SK-MEL-5 (cell line): ENCODE results near the gene SPATA31C1. TPM values are rescaled to one million over a fixed set of nuclear protein-coding genes. Genes with fewer than 3 reads are reported as not detected.
"Not testable (repeated sequence)": the region's sequence is repeated elsewhere in the genome, so short reads cannot be mapped to it uniquely, and the experiment has no call there.

Experiments used
- DNase-seq: peaks from one replicate; pipeline ENCODE4 v3.0.0-alpha.2; 2016; ENCODE audit warnings: low read depth, low spot score
- in situ Hi-C: cut with HindIII; loops from 2 replicates; pipeline ENCODE4 v1.10.0; 2016; ENCODE audit warnings: low sequenced_read_pairs, high pct_unique_total_duplicates, low pct_unique_long_range_greater_than_20kb
- polyA plus RNA-seq, 2 experiments: library from polyadenylated mRNA; depleted of rRNA; stranded (reverse); fragments of >200 nt; gene quantifications; 2 replicates each; pipeline ENCODE4 v1.2.3, GENCODE V29; 2015
- total RNA-seq: library from RNA; depleted of rRNA; stranded (reverse); fragments of >200 nt; shearing (Covaris generic); gene quantifications from 2 replicates; pipeline ENCODE4 v1.2.3, GENCODE V29; 2014; rRNA removed

The SPATA31C1 gene
- not detected in 2 replicates for total RNA-seq
- polyA plus RNA-seq (2015; cell fraction: cytosol; rRNA removed) = not detected in 2 replicates
- polyA plus RNA-seq (2015; cell fraction: nucleus; rRNA removed) = not detected in 2 replicates

DNA sequence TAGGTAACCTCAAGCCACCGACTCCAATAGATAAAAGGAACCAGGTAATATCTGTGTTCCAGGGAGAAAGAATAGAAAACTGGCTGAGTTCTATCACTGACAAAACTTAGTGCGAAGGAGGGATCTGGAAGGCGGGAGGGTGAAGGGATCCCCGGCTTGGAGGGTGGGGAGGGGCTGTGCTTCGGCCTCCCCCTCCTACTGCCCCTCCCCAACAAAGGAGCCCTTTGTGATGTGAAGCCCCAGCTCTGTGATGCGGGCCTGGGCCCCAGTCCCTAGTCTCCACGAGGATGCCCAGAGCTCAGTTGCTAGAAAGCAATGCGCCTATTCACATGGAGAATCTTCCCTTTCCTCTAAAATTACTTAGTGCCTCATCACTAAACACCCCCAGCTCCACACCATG is at the start of gene SPATA31C1:
Gene SPATA31C1, plus strand, starts transcription at position 301 of the 400 bp plus-strand sequence.
- in situ Hi-C loops, DNase-seq: not testable (repeated sequence)

DNA sequence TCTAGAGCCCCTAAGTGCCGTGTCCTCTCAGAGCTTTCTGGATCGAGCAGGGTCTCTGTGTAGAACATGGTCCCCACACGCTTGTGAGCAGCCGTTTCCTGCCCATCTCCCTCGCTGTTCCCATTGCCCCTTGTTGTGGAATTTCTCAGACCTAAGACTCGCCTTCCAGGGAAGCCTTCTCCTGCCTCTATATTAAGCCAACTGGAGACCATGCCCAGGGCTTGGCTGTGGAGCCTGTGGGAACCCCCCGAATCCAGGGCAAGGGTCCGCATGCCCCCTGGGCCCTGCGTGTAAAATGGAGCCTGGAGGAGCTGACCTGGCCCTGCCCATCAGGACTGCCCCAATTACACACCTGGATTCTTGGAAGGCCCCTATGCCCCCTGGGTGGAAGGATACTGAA is 49.6 kb upstream of the SPATA31C1 start:
- in situ Hi-C loops = no loop called here
- no peak for DNase-seq

DNA sequence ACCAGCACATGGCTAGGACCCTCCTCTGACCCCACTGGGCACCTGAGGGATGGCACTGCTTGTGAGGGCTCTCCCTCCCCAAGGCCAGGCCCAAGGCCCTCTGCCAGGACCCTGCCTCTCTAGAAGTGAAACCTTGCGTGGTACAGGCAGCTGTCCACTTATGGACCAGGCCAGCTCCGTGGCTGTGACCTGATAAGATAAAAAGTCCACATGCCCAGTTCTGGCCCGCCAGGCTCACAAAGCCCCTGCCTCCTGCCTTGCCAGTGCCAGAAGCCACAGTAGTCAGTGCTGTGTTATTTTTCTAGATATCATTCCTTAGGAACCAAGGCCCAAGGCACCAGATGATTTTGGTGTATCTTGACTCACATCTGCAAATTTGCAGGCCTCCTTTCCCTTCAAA is 49.1 kb upstream of the SPATA31C1 start:
- in situ Hi-C loops = no loop called here
- DNase-seq = no peak

DNA sequence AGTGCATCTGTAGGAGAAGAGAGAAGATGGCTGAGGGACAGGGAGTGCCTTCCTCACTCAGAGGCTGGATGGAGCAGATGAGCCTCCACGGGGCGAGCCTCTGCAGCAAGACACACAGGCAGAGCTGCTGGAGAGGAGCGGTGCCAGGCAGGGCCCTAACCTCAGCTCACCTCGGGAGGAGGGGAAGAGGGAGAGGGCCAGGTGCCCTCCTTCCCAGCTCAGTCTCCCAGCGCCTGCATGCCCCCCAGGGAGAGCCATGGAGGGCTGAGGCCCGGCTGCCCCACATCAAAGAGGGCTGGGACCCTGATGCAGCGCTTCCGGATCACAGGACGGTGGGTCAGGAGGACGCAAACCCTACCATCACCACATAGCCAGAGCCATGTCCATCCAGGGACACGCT is 48.7 kb upstream of the SPATA31C1 start:
- in situ Hi-C loops = no loop called here
- DNase-seq = no peak

DNA sequence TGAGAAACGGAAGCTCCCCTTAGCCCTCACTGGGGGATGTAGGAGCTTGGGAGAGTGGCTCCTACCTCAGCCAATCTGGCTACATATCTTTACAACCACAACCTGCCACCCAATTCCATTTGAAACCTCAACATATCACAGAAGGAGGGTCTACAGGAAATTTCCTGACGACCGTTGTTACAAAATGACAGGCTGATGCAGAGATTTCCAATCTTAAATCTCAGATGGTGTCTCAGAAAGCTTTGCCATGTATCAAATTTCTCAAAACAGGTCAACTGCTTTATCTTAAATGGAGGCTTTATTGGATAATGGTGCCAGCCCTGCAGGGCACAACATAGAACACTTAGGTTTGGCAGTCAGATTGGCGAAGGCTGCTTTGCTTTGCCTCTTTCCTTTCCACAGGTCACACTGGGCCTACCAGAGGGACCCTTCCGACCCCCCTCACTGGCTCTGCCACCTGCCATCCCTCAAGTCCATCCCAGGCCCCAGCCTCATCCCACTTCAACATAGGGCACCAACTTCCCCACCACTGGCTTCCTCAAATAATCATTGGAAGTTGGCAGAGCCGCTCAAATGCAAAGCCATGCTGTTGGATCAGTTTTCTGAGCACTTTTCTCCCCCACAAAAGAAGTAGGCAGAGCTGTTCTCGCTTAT is 46.2 kb upstream of the SPATA31C1 start:
- in situ Hi-C loops = no loop called here
- no peak for DNase-seq

DNA sequence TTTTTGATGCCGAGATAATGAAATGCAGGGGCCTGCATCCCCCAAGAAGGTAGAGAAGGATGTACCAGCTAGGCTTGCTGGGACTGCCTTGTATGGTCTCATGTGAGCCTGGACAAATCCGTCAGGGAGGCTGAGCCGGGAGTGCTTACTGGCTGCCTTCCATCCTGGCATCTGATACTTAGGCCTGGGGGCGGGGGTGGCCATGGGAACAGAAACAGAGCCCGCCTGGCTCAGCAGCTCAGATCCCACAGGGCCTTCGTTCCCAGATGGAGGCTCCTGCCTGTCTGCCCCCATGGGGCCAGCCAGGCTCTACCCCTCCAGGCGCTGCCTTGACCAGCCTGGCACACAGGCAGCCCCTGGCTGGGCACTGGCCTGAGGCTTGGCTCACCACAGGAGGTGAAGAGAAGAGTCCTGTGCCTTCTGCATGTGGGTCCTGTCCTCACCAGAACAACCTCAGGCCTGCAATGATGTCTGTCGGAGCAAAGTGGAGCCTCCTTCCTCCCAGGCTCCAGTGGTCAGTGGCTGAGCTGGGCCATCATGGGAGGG is 45.6 kb upstream of the SPATA31C1 start:
- no peak for DNase-seq
- in situ Hi-C loops = no loop called here

DNA sequence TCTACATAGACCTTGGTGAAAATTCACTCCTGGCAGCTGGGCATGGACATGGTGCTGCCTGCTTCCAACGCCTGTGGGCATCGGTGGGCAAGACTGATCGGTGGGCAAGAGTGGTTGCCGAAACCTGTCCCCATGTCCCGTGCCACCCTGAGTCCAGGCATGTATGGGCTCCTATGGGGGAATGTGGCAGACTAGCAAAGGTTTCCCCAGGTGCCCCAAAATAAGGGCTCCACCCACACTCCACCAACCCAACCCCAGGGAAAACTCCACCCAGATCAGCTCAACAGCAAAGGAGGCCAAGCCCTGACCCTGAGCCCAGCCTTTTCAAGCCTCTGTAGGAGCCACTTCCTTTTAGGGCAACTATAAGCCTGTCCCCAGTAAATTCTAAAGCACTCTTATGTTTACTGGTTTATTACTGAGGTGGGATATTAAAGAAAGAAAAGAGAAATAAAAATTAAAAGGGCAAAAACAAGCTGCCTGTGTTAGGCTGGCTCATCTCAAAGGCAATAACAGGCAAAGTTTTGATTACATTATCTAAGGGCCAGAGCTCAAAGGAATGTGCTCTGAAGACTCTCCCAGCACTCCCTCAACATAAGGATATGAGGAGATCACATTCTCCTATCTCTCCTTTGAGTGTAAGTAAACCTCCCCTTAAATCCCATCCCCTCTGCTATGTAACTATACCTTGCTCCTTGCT is 44.0 kb upstream of the SPATA31C1 start:
- in situ Hi-C loops = no loop called here
- no peak for DNase-seq

DNA sequence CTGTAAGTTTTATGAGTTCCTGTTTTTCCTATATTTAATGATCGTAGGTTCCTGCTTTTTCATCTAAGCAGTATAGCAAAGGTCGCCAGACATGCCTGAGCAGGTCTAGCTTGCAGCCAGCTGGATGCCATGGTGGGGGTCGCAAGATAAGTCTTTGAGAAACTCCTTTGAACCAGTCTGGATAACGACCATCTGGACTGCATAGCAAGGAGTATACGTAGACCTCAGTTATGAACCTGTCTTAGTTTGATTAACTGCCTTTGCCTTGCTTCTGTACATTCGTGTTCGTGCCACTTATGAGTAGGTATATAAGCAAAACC is 43.5 kb upstream of the SPATA31C1 start:
- in situ Hi-C loops = no loop called here
- DNase-seq = no peak

DNA sequence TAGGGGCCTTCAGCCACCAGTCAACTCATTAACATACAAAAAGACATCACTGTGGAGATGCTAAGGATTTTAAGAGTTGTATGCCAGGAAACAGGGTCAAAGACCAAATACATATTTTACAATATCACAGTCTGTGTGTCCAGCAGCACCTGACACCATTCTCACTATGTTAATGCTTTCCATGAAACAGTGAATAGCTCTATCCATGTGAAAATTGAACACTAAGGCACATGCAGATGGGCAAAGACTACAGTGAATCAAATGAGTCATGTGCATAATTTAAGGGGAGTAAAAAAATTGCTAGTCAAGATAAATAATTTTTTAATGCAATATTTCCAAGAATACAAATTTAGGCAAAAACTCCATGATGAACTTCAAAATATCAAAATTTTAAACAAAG is 42.7 kb upstream of the SPATA31C1 start:
- DNase-seq = no peak
- in situ Hi-C loops = no loop called here

DNA sequence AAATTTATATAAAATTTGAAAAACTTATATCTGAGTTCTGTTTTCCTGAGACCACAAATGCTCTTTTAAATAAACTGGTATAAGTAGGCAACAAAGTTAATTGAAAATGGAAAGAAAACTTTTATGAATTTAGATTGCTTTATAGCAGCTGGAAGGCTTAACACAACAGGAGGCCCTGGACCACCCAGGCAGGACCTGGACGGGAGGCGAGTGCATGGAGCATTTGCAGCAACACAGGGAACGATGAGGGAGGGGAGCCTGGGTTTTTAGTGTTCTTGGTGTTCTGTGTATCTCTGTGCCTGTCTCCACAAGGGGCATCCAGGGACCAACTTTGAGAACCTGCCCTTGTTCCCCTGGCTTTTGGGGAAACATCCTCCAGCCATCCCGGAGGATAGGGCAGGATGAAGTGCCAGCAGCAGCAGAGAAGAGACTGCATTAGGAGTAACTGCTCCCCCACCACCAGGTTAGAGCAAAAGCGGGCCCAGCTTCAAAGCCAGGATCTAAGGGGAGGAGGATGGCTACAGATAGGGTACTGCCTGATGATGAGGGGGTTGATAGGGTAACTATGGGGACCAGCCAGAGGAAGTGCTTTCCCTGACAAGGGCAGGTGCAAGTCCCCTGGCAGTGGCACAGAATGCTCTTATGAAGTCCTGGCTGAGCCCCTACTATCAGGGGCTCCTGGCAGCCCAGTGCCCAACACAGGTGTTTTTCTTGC is 41.8 kb upstream of the SPATA31C1 start:
- in situ Hi-C loops = no loop called here

DNA sequence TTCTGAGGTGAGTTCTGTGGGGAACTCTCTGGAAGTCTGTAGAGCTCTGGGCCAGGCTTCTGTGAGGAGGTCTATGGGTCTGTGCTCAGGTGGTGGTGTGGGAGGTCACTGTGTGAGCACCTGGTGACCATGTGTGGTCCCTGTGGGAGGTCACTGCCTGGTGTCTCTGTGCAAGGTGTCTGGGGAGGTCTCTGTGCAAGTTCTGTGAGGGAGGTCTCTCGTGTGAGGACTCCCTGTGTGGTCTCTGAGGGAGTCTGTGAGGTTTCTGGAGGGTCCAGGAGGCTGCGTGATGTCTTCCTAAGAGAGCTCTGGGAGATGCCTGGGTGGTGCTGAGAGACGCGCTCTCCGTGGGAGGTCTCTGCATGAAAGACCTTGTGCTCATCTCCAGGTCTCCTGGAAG is 41.1 kb upstream of the SPATA31C1 start:
- in situ Hi-C loops = no loop called here
- DNase-seq = no peak

More for the DNA sequence above, 41.8 kb upstream of the SPATA31C1 start:
- no peak for DNase-seq

DNA sequence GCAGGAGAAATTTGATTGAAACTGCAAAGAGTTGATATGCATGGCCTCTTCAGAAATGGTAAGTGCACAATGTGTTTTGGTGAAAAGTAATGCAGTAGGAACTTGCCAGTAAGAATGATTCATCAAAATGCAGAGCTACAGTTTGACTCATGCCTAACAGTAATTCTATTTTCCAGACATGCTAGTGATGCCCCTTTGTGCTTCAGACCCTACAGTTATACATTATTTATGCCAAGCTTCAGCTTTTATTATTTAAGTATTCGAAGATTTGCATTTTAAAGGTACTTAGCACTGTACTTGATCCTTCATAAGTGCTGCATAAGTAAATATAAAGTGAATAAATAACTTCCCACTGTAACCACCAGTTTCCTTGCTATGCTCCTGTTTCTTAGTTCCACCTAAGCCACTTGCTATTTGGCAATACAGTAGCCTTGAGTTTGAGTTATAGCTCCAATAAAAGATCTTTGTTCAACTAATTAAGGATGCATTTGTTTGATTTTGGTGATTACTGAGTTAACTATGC is 38.7 kb upstream of the SPATA31C1 start:
- in situ Hi-C loops = no loop called here

DNA sequence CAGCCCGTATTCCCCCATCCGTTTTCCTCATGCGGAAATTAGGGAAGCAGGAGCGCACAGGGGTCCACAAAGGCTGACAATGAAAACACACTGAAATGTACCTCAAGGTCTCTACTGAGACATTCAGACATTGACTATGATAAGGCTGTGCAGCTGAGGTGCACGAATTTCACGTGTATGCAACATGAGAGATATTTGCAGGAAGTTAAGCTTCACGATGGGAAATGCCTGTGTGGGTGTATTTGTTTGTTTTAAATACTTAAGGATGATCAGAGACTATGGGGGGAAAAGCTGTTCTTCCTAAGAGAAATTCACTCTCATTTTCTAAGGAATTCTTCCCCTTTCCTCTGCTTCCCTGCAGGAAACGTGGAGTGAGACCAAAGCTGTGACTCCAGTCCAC is 37.6 kb upstream of the SPATA31C1 start:
- DNase-seq = no peak
- in situ Hi-C loops = no loop called here

More for the DNA sequence above, 38.7 kb upstream of the SPATA31C1 start:
- no peak for DNase-seq

DNA sequence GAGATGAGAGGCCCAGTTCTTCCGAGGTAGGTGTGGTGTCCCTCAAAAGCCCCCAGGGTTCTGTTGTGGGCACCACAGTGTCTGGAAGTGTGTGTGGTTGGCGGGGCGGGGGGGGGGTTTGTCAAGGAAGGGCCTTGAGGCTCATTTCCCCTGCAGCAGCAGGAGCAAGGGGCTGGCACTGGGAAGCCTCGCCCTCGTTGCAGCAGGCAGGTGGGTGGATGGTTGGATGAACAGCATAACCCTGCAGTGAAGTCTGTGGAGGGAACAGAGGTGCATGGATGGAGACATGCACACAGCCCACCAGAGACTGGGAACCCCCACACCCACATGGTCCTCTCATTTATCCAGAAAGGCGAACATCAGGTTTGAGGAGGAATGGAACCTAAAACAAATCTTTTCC is 37.1 kb upstream of the SPATA31C1 start:
- in situ Hi-C loops = no loop called here
- no peak for DNase-seq

DNA sequence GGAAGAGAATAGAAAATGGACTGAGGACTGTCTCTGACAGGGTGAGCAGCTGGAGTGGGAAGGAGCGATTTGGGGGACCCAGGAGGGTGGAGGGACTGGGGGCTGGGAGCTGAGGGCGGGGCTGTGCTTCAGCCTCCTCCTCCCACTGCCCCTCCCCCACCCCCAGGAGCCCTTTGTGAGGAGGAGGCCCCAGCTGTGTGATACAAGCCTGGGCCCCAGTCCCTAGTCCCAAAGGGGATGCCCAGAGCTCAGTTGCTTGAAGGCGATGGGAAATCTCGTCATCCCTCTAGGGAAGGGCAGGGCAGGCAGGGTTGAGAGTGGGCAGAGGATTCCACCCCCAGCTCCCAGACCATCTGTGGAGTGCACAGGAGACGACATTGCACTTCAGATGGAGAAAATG is 35.1 kb upstream of the SPATA31C1 start, which contains the start of gene SPATA31E1:
Gene SPATA31E1, plus strand, starts transcription at position 251 of the 400 bp plus-strand sequence. Its CDS starts 15 bp downstream, at position 266.
- in situ Hi-C loops = no loop called here
- no peak for DNase-seq

DNA sequence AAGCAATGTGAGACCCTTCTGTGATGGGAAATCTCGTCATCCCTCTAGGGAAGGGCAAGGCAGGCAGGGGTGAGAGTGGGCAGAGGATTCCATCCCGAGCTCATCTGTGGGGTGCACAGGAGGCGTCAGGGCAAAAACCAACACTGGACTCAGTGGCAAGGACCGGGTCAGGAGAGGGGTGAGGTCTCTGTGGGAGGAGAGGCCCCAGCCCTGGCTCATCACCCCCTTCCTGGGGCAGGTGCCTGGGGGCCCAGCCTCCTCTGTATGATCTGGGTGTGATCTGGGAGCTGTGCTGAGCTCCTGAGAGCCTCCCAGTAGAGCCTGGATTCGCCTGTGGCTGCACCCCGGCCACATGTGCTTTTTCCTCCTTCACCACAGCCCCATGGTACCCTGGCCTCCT is 34.5 kb upstream of the SPATA31C1 start:
- in situ Hi-C loops = no loop called here

DNA sequence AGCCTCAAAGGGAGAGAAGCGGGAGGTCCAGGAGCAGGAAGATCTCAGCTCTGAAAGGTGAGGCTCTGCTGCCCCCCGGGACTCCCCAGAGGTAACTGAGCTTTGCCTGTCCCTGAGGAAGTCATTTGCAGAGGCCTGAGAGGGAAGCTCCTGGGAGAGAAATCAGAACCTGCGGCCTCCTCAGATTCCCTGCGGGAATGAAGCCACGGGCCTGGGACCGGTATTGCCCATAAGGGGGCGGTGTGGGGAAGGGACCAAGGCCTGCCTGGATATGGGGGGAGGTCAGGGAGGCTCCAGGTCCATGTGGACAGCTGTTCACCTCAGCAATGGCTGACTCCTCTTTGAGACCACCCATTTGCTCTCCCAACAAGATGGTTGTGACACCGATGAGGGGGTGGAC is 33.8 kb upstream of the SPATA31C1 start:
- DNase-seq = peak; percentile 34

More for the DNA sequence above, 34.5 kb upstream of the SPATA31C1 start:
- no peak for DNase-seq

More for the DNA sequence above, 33.8 kb upstream of the SPATA31C1 start:
- in situ Hi-C loops = no loop called here
